CD4-positive, alpha-beta T cell (primary cell): ENCODE measurements around the gene GPC5. TPM values are rescaled to one million over a fixed set of nuclear protein-coding genes. Genes with fewer than 3 reads are reported as not detected.
"Not testable (repeated sequence)": the region's sequence is repeated elsewhere in the genome, so short reads cannot be mapped to it uniquely, and the experiment has no call there.

Experiments
- ATAC-seq: fragments of 200-7000 bp; cut with Tn5 transposase; one replicate; pipeline ENCODE4 v1.10.0; 2022; ENCODE audit warnings: mild to moderate bottlenecking; ENCODE audit not compliant: poor library complexity
- CTCF ChIA-PET: fragments of 350-600 bp; sonication (Branson Sonifier 250); formaldehyde crosslinking; loops from one replicate; lab custom pipeline; 2021; ENCODE audit warnings: antibody characterized with exemption, inconsistent platforms; lab: Charles Lee
- POLR2A ChIA-PET: fragments of 350-600 bp; sonication (Branson Sonifier 250); formaldehyde crosslinking; loops from one replicate; lab custom pipeline; 2021; ENCODE audit warnings: antibody characterized with exemption, inconsistent platforms; lab: Charles Lee
- DNase-seq, 14 experiments: peaks; one replicate each; pipeline ENCODE4 v3.0.0-alpha.2; 2013 to 2020; ENCODE audit warnings: mixed read lengths in 2 of 14
- H3K27ac ChIP-seq, 2 donors: one replicate each; pipeline versions ENCODE4 v1.5.1 to v1.7.0; 2013; ENCODE audit warnings: low read length in 2 of 2, low read depth in 1 of 2, mild to moderate bottlenecking in 1 of 2
- H3K27me3 ChIP-seq, 2 experiments: 1 replicate in 1 of 2; 2 replicates in 1 of 2; pipeline versions ENCODE4 v1.6.1 to v1.7.0; 2013; ENCODE audit warnings: low read length in 2 of 2, control low read depth in 1 of 2, mild to moderate bottlenecking in 1 of 2, moderate library complexity in 1 of 2; ENCODE audit not compliant: insufficient read depth in 2 of 2, control insufficient read depth in 1 of 2
- H3K36me3 ChIP-seq: one replicate; pipeline ENCODE4 v1.6.1; 2013; ENCODE audit warnings: low read length, control low read depth; ENCODE audit not compliant: insufficient read depth
- H3K4me1 ChIP-seq: one replicate; pipeline ENCODE4 v1.6.1; 2013; ENCODE audit warnings: low read length, control low read depth; ENCODE audit not compliant: insufficient read depth
- H3K4me3 ChIP-seq: one replicate; pipeline ENCODE4 v1.5.1; 2013; ENCODE audit warnings: mild to moderate bottlenecking, low read length, moderate library complexity
- H3K9me3 ChIP-seq, 2 experiments: 1 replicate in 1 of 2; 2 replicates in 1 of 2; pipeline versions ENCODE4 v1.6.1 to v1.7.0; 2013; ENCODE audit warnings: low read length in 2 of 2, mild to moderate bottlenecking in 2 of 2, control low read depth in 1 of 2, moderate library complexity in 1 of 2; ENCODE audit not compliant: control insufficient read depth in 1 of 2, insufficient read depth in 1 of 2
- H3K27ac Mint-ChIP-seq: one replicate; pipeline ENCODE4 v1.8.0; 2020; ENCODE audit warnings: mixed read lengths
- H3K27me3 Mint-ChIP-seq: one replicate; pipeline ENCODE4 v1.8.0; 2021; ENCODE audit warnings: mixed read lengths
- H3K36me3 Mint-ChIP-seq: one replicate; pipeline ENCODE4 v1.8.0; 2021; ENCODE audit warnings: low read depth, mixed read lengths
- H3K4me1 Mint-ChIP-seq: one replicate; pipeline ENCODE4 v1.8.0; 2021; ENCODE audit warnings: low read depth, mixed read lengths
- H3K4me3 Mint-ChIP-seq: one replicate; pipeline ENCODE4 v1.8.0; 2020; ENCODE audit warnings: mild to moderate bottlenecking, mixed read lengths
- H3K9me3 Mint-ChIP-seq: one replicate; pipeline ENCODE4 v1.8.0; 2020; ENCODE audit warnings: mixed read lengths
- CTCF ChIP-seq: fragments of 200-600 bp; IDR thresholded peaks from one replicate; pipeline ENCODE4 v1.8.0; 2022; ENCODE audit warnings: antibody characterized with exemption, mild to moderate bottlenecking
- intact Hi-C, 2 experiments: fragments of 100-400 bp; cut with DNase I in 1 of 2; cut with micrococcal nuclease in 1 of 2; formaldehyde crosslinking; loops; one replicate each; pipeline versions ENCODE4 v1.15.1 to v1.9.0; 2023 to 2025; cut with DNase I, micrococcal nuclease
- total RNA-seq, 174 experiments: library from RNA in 2 of 174; stranded (reverse) in 2 of 174; gene quantifications; one replicate each; pipeline ENCODE4 v1.2.3 and lab custom pipeline; 2021 to 2026

The GPC5 gene
- total RNA-seq, 2 experiments from 2014 or later: not detected

- H3K4me1 Mint-ChIP-seq: no peaks in the 10 kb centered on the region
- POLR2A ChIA-PET: interaction anchor here (0.7 kb wide), 1 partner anchor 254 kb away, joined by 3 read pairs; no protein-coding TSS in a partner anchor
- no peak for TF ChIP-seq CTCF
- ATAC-seq: no peak
- peaks cover 0 to 7% of the 10 kb centered on the region in 2 experiments for H3K9me3 ChIP-seq
- H3K4me3 Mint-ChIP-seq: no peak overlapping the region
- no peak for DNase-seq
- no peaks in the 10 kb centered on the region for H3K36me3 Mint-ChIP-seq
- CTCF ChIA-PET: no interaction called here
- H3K4me1 ChIP-seq: no peaks in the 10 kb centered on the region
- H3K27ac ChIP-seq: no peak overlapping the region
- no peaks in the 10 kb centered on the region for H3K36me3 ChIP-seq
- H3K9me3 Mint-ChIP-seq: no peaks in the 10 kb centered on the region
- intact Hi-C loops: loop anchor here (5.0 to 10.0 kb wide), 2 partner anchors 97 to 274 kb away; no protein-coding TSS in a partner anchor
- H3K27ac Mint-ChIP-seq: no peak overlapping the region
- H3K4me3 ChIP-seq: no peak overlapping the region
- peaks cover 15% of the 10 kb centered on the region for H3K27me3 Mint-ChIP-seq
- H3K27me3 ChIP-seq: peaks cover 0 to 5% of the 10 kb centered on the region in 2 experiments
Measured at GRCh38 chr13:91408971-91409370, 10.6 kb downstream of the GPC5 start.

GRCh38 chr13:91416579-91416978 lies 18.2 kb downstream of the GPC5 start:
- DNase-seq, H3K36me3 ChIP-seq, H3K4me1 Mint-ChIP-seq, H3K4me3 Mint-ChIP-seq, POLR2A ChIA-PET, H3K4me1 ChIP-seq, CTCF ChIA-PET, H3K9me3 ChIP-seq, H3K27ac Mint-ChIP-seq, H3K36me3 Mint-ChIP-seq, H3K27ac ChIP-seq, ATAC-seq, H3K4me3 ChIP-seq, H3K27me3 ChIP-seq, intact Hi-C loops, H3K9me3 Mint-ChIP-seq: not testable (repeated sequence)
- peaks cover 16% of the 10 kb centered on the region for H3K27me3 Mint-ChIP-seq

- no peak for TF ChIP-seq CTCF
- intact Hi-C loops: no loop called here
- no peaks in the 10 kb centered on the region for H3K9me3 Mint-ChIP-seq
- DNase-seq: no peak
- Histone ChIP-seq H3K36me3 (no peaks in the 10 kb centered on the region), H3K4me1 (no peaks in the 10 kb centered on the region), H3K9me3 (no peaks in the 10 kb centered on the region), H3K4me3 (no peak overlapping the region), H3K27ac (no peak overlapping the region), H3K27me3 (no peaks in the 10 kb centered on the region)
- no peak overlapping the region for H3K4me3 Mint-ChIP-seq
- ChIA-PET CTCF (no interaction called here), POLR2A (no interaction called here)
- H3K27me3 Mint-ChIP-seq: peaks cover 21% of the 10 kb centered on the region
- no peaks in the 10 kb centered on the region for H3K4me1 Mint-ChIP-seq
- ATAC-seq: no peak
- no peak overlapping the region for H3K27ac Mint-ChIP-seq
- H3K36me3 Mint-ChIP-seq: no peaks in the 10 kb centered on the region
Measured at GRCh38 chr13:91417660-91418325, 19.4 kb downstream of the GPC5 start.

- no peak overlapping the region for H3K27ac ChIP-seq
- ChIA-PET POLR2A (no interaction called here), CTCF (no interaction called here)
- Mint-ChIP-seq H3K4me1 (no peaks in the 10 kb centered on the region), H3K9me3 (peaks cover 5% of the 10 kb centered on the region), H3K27ac (no peak overlapping the region), H3K4me3 (no peak overlapping the region), H3K36me3 (no peaks in the 10 kb centered on the region), H3K27me3 (peaks cover 2% of the 10 kb centered on the region)
- TF ChIP-seq CTCF: no peak
- peaks cover 11 to 22% of the 10 kb centered on the region in 2 experiments for H3K9me3 ChIP-seq
- ATAC-seq (no peak), DNase-seq (no peak)
- H3K27me3 ChIP-seq: no peaks in the 10 kb centered on the region
- intact Hi-C loops: no loop called here
- no peak overlapping the region for H3K4me3 ChIP-seq
- H3K4me1 ChIP-seq: no peaks in the 10 kb centered on the region
- H3K36me3 ChIP-seq: no peaks in the 10 kb centered on the region
Measured at GRCh38 chr13:91426913-91427312, 28.5 kb downstream of the GPC5 start.

- ATAC-seq, H3K27ac Mint-ChIP-seq: not testable (repeated sequence)
Measured at GRCh38 chr13:91438674-91439073, 40.3 kb downstream of the GPC5 start.

More at GRCh38 chr13:91438674-91439073, 40.3 kb downstream of the GPC5 start:
- H3K4me1 Mint-ChIP-seq, H3K27me3 ChIP-seq, intact Hi-C loops, H3K9me3 ChIP-seq, H3K9me3 Mint-ChIP-seq, H3K27me3 Mint-ChIP-seq, H3K36me3 ChIP-seq, DNase-seq, H3K4me1 ChIP-seq, H3K36me3 Mint-ChIP-seq, POLR2A ChIA-PET, H3K27ac ChIP-seq, H3K4me3 Mint-ChIP-seq, H3K4me3 ChIP-seq, CTCF ChIA-PET: not testable (repeated sequence)
